ENCODE results near the gene ZFYVE19. TPM values are rescaled to one million over a fixed set of nuclear protein-coding genes. Genes with fewer than 3 reads are reported as not detected.

ZFYVE19 gene, protein sequence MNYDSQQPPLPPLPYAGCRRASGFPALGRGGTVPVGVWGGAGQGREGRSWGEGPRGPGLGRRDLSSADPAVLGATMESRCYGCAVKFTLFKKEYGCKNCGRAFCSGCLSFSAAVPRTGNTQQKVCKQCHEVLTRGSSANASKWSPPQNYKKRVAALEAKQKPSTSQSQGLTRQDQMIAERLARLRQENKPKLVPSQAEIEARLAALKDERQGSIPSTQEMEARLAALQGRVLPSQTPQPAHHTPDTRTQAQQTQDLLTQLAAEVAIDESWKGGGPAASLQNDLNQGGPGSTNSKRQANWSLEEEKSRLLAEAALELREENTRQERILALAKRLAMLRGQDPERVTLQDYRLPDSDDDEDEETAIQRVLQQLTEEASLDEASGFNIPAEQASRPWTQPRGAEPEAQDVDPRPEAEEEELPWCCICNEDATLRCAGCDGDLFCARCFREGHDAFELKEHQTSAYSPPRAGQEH
- 16.1 to 19.6 TPM (median 17.7 TPM) in 5 replicates for total RNA-seq (2022; extraction: Qiagen RNA extraction; ENCODE audit: low read depth)

DNA sequence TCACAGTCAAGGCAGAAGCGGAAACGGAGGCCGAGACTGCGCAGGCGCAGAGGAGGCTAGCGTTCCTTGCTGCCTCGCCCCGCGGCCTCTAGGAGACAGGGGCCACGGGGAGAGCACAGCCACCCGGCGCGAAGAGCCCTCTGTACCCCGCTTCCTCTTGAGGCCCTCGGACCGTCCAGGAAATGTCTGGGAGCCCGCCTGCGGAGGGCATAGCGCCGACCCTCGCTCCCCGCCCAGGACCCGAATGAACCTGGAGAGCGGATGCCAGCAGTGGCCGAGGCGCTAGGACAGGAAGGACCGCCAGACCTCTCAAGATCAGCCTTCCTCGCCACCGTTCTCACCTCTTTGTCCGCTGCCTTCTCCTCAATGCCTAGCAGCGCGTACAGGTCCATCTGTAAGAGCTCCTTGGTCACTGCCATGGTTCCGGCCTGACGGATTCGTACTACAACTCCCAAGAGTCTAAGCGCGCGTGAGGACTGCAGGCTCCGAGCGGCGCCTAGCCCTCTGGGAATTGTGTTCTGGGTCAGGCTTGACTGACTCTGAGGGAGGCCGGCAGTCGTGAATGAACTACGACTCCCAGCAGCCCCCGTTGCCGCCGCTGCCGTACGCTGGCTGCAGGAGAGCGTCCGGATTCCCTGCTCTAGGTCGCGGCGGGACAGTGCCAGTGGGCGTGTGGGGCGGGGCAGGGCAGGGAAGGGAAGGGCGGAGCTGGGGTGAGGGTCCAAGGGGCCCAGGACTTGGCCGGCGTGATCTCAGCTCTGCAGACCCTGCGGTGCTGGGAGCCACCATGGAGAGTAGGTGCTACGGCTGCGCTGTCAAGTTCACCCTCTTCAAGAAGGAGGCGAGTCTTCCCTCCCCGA lies at the start of gene ZFYVE19, which contains the start of gene DNAJC17:
ZFYVE19 (plus strand) TSS at position 62 of the 860 bp plus-strand sequence; CDS start at position 563, 501 bp downstream.
DNAJC17 (minus strand) TSS at position 446 of the 860 bp plus-strand sequence; CDS start at position 419, 27 bp downstream.

DNA sequence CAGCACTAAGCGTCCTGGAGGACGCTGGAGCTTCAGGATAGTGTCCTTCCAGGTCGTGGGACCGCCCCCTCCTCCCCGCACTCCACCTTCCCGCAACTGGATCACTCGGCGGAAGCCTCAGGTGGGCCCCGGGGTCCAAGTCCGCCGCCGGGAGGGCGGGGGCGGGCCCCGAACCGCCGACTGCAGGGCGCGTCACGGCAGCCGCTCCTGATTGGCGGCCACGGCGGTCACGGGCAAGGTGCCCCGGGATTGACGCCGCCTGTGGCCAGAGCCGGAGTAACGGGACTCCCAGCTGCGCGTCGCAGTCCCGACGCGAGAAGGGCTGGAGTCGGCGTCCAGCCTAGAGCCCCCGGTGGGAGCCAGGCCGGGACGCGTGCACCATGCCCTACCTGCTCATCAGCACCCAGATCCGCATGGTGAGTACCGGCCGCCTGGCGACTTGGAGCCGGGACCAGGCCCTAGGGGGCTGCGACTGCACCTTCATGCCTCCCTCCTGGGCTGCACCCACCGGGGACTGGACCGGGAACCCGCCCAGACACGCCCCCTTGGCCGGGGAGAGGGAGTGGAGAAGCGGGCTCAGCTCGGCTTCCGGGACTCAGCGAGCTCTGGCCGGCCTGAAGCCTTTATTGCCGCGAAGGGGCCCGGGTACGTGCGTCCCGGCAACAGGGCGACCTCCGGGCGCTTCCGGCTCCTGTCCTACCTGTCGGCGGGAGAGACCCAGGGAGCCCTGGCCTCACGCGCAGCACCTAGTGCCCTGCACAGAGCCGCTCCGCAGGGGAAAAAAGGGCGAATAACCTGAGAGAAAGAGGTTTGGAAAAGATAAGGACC lies 42.9 kb upstream of the ZFYVE19 start, which contains the start of gene GCHFR:
GCHFR (plus strand) TSS at position 268 of the 828 bp plus-strand sequence; CDS start at position 381, 113 bp downstream.

DNA sequence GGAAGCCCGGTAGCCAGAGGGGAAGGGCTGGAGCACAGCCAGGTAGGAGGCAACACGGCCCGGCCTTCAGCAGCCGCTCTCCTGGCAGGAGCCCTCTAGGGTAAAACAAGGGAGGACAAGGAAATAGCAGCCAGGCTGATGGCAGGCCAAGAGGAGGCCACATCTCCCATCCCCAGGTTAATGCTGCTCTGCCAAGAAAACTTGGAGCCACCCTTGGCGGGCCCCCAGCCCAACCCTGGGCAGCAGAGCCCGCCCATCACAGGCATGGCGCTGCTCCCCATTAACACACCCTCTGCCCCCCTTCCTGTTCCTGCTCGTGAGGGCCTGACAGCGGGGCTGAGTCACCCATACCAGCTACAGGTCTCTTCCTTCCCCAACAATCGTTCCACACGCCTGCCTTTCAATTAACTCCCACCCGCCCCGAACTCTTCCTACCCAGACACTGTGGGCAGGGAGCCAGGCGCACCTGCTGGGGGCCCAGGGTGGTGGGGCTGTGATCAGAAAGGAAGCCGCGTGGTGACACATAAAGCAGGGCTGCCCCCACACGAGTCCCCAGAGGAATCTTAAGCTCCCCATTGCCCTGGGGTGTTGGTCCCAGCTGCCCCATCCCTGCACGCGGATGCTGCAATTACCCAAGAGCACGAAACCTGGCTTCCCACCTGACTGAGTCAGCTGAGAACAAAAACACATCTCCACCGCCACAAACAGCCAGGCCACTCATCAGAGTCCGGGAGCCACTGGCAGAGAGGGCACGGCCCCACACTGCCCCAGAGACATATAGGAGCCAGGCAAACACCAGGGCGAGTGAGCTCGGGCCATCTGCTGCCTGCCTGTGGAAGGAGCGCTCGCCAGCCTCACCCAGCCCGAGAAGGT lies 37.4 kb upstream of the ZFYVE19 start, which contains the start of gene C15orf62:
C15orf62 (plus strand) TSS at position 707 of the 873 bp plus-strand sequence. CDS start 516 bp downstream, outside the sequence.

DNA sequence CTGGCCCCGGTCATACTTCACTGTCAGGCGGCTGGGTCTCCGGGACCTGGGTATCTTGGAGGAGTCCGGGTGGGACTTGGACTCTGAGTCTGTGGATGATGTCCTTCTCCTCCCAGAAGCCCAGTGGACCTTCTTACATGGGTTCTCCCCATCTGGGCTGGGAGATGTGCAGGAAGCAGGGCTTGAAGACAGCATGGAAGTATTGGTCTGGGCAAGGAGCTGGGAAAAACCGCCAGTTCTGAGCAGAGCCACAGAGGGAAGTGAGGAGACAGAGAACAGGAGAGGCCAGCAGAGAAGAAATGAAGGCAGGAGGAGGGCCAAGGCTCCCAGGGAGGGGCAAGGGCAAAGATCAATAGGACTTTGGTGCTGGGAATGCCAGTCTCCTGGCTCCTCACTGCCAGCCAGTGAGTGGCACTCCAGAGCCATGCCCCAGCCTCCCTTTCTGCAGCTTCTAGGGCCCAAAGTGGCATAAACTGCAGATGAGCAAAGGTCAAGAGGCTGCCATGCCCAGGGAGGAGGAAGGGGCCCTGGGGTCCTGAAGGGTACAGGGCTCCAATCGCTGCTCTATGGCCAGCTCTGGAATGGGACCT lies 21.7 kb downstream of the ZFYVE19 start, which contains the start of gene PPP1R14D:
PPP1R14D (minus strand) TSS at position 262 of the 590 bp plus-strand sequence; CDS start at position 195, 67 bp downstream.

GRCh38 chr15:40843885-40844695 lies 37.2 kb downstream of the ZFYVE19 start, which contains the start of gene SPINT1:
SPINT1 (plus strand) TSS chr15:40844048; CDS start chr15:40844555, 507 bp downstream.

Other genes with a start within 250 kb of the ZFYVE19 start
- 16.4 to 30.1 TPM (median 17.1 TPM) in 5 replicates for gene CCDC32, start 242.0 kb upstream of the ZFYVE19 start, total RNA-seq (2022; extraction: Qiagen RNA extraction; ENCODE audit: low read depth)
- 14.3 to 16.8 TPM (median 15.6 TPM) in 5 replicates for gene RPUSD2, start 237.8 kb upstream of the ZFYVE19 start, total RNA-seq (2022; extraction: Qiagen RNA extraction; ENCODE audit: low read depth)
- 5.0 to 10.1 TPM (median 7.3 TPM) in 5 replicates for gene KNL1, start 212.8 kb upstream of the ZFYVE19 start, total RNA-seq (2022; extraction: Qiagen RNA extraction; ENCODE audit: low read depth)
- gene RAD51, start 111.9 kb upstream of the ZFYVE19 start, total RNA-seq (2022; extraction: Qiagen RNA extraction; ENCODE audit: low read depth), result 18.5 to 23.7 TPM (median 18.7 TPM) in 5 replicates
- 21.1 to 24.4 TPM (median 22.7 TPM) in 5 replicates for gene RMDN3, start 51.8 kb upstream of the ZFYVE19 start, total RNA-seq (2022; extraction: Qiagen RNA extraction; ENCODE audit: low read depth)
- gene GCHFR, start 43.0 kb upstream of the ZFYVE19 start, total RNA-seq (2022; extraction: Qiagen RNA extraction; ENCODE audit: low read depth), result 5.6 to 8.3 TPM (median 6.7 TPM) in 5 replicates
- gene C15orf62, start 37.1 kb upstream of the ZFYVE19 start, total RNA-seq (2022; extraction: Qiagen RNA extraction; ENCODE audit: low read depth), result 0.07 to 0.17 TPM (median 0.13 TPM) in 4 of 5 replicates, not detected in the other
- gene DNAJC17, start 384 bp downstream of the ZFYVE19 start, total RNA-seq (2022; extraction: Qiagen RNA extraction; ENCODE audit: low read depth), result 20.7 to 30.0 TPM (median 23.8 TPM) in 5 replicates
- gene PPP1R14D, start 21.6 kb downstream of the ZFYVE19 start, total RNA-seq (2022; extraction: Qiagen RNA extraction; ENCODE audit: low read depth), result 0.20 to 0.32 TPM in 2 of 5 replicates, not detected in the others
- 0.82 to 1.1 TPM (median 0.92 TPM) in 5 replicates for gene SPINT1, start 37.0 kb downstream of the ZFYVE19 start, total RNA-seq (2022; extraction: Qiagen RNA extraction; ENCODE audit: low read depth)
- gene RHOV, start 67.1 kb downstream of the ZFYVE19 start, total RNA-seq (2022; extraction: Qiagen RNA extraction; ENCODE audit: low read depth), result 4.1 to 7.3 TPM (median 5.8 TPM) in 5 replicates
- 19.8 to 22.9 TPM (median 21.8 TPM) in 5 replicates for gene VPS18, start 87.4 kb downstream of the ZFYVE19 start, total RNA-seq (2022; extraction: Qiagen RNA extraction; ENCODE audit: low read depth)
- 0.62 to 0.68 TPM (median 0.65 TPM) in 5 replicates for gene DLL4, start 122.3 kb downstream of the ZFYVE19 start, total RNA-seq (2022; extraction: Qiagen RNA extraction; ENCODE audit: low read depth)
- gene CHAC1, start 146.4 kb downstream of the ZFYVE19 start, total RNA-seq (2022; extraction: Qiagen RNA extraction; ENCODE audit: low read depth), result 2.6 to 7.1 TPM (median 4.8 TPM) in 5 replicates